ENCODE data around the gene CD6.
"Not testable (repeated sequence)": the region's sequence is repeated elsewhere in the genome, so short reads cannot be mapped to it uniquely, and the experiment has no call there.

The CD6 gene

DNA sequence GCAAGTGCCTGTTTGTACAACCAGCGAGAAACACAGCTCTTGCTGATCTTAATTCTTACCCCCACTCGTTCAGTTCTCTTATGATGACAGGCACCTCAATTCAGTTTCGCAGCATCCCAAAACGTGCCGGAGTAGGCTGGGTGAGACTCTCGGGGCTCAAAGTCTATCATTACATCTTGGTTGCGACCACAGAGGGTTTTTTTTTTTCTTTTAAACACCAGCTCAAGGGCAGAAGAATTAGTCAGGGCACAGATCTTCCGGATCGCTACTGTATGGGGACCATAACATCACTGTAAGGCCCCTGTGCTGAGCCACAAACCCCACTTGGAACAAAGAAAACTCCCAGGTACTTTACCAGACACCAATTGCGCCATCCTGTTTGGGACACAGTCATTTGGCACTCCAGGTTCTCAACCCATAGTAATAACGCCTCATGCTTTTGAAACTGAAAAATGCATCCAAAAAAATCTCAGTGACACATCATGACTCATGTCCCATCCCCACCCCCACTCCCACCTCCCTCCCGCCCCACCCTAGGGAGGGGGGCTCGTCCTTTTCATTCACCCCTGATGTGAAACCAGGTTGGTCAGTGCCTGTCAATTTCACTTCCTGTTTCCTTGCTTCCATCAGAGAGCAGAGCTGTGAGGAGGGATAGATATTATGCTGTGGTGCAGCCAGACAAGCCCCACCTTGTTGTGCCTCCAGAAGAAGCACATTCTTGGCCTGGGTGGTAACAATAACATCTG lies 89.8 kb downstream of the CD6 start:
- peak in 1 of 2 donors; percentile 64 for DNase-seq (ENCODE audit: low read depth in 2 of 2)
- TF ChIP-seq, protein P1, sequence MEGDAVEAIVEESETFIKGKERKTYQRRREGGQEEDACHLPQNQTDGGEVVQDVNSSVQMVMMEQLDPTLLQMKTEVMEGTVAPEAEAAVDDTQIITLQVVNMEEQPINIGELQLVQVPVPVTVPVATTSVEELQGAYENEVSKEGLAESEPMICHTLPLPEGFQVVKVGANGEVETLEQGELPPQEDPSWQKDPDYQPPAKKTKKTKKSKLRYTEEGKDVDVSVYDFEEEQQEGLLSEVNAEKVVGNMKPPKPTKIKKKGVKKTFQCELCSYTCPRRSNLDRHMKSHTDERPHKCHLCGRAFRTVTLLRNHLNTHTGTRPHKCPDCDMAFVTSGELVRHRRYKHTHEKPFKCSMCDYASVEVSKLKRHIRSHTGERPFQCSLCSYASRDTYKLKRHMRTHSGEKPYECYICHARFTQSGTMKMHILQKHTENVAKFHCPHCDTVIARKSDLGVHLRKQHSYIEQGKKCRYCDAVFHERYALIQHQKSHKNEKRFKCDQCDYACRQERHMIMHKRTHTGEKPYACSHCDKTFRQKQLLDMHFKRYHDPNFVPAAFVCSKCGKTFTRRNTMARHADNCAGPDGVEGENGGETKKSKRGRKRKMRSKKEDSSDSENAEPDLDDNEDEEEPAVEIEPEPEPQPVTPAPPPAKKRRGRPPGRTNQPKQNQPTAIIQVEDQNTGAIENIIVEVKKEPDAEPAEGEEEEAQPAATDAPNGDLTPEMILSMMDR (IDR thresholded peaks at IDR 0.05; ENCODE audit: low read depth, low read length): no peak
- H3K4me3 ChIP-seq (replicated peaks in 1 of 2; ENCODE audit: low read depth in 2 of 2, low read length in 2 of 2): no peak overlapping the region

DNA sequence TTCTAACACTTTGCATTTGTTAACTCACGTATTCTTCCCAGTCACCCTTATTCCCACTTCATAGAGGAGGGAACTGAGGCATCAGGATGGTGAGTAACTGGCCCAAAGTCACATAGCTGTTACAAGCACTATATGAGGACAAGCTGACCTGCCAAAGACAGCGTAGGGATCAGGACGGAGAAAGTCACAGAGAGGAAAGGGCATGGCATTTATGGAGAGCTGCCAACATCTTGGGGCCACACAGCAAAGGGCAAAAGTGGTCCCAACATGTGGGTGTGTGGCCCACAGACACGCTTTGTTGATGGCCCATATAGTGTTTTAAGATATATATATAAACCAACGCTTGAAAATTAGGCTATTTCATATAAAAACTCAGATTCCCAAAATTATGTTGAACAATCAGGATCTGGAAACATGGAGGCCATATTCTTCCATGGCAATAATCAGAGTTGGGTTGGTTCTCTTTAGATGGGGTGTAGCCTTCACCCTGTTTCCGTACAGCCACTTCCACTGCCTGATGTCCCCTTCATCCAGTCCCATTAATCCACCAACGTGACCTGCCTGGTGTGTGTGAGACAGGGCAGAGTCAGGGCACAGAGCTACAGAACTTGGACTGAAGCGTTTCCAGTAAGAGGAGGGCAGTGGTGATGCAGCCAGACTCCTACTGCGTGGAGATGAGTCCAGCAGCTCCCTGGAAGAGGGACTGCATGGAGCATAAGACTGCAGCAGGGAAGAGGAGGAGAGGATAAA lies 90.9 kb downstream of the CD6 start:
- DNase-seq (ENCODE audit: low read depth in 2 of 2): no peak
- TF ChIP-seq, protein P1 (IDR thresholded peaks at IDR 0.05; ENCODE audit: low read depth, low read length): no peak
- H3K4me3 ChIP-seq (replicated peaks in 1 of 2; ENCODE audit: low read depth in 2 of 2, low read length in 2 of 2): no peak overlapping the region

DNA sequence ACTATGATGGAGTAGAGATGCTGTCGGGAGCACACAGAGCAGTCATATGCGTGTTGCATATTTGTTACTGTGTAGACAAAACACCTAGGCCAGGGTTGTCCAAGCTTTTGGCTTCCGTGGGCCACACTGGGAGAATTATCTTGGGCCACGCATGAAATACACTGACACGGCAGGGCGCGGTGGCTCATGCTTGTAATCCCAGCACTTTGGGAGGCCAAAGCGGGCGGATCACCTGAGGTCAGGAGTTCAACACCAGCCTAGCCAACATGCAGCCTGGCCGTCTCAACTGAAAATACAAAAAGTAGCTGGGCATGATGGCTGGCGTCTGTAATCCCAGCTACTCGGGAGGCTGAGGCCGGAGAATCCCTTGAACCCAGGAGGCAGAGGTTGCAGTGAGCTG lies 93.8 kb downstream of the CD6 start:
- not testable (repeated sequence) for DNase-seq (ENCODE audit: low read depth in 2 of 2); H3K4me3 ChIP-seq (replicated peaks in 1 of 2; ENCODE audit: low read depth in 2 of 2, low read length in 2 of 2)

DNA sequence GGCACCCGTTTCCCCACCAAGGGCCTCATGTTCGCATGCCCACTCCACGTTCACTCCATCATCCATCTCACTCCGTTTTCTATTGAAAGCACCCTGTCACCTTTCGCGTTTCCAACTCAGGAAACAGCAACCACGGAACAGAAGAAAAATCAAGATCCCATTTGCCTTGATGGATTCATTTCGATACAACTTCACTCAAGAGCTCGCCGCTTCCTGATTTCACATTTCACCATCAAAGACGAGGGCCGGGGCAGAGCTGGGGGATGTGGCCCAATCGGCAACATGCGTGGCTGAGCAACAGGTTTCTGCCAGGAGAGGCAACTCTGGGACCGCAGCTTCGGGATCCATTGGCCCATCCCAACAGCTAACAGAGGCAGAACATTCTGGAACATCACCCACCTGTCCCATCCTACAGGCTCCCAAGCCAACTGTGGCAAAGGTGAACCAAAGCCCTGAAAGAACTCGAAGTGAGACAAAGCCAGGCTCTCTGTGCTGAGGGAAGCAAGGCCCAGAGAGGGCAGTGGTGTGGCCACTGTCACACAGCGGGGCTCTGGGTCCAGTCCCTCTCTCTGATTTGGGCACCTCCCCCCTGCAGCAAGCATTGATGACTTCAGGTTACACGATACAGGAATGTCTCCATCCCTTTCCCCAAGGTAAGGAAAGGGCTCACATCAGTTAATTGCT lies 94.6 kb downstream of the CD6 start:
- TF ChIP-seq, protein P1 (IDR thresholded peaks at IDR 0.05; ENCODE audit: low read depth, low read length): no peak
- DNase-seq (ENCODE audit: low read depth in 2 of 2): no peak
- H3K4me3 ChIP-seq (replicated peaks in 1 of 2; ENCODE audit: low read depth in 2 of 2, low read length in 2 of 2): no peak overlapping the region

DNA sequence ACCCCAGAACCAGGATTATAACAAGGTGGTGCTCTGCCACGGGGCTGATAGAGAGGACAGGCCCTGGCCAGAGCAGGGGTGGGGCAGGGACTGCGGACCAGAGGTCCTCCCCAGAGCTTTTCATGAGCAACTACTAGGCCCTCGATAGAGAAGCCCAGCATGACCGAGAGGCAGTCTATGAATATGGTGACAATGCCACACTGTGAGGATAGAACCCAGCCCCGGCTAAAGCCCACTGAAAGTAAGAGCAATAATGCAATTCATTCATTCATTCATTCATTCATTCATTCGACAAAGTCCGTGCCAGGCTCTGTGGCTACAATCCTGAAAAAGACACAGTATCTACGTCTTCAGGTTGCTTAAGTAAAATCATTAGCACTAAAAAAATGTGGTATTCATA lies 95.2 kb downstream of the CD6 start:
- no peak overlapping the region for H3K4me3 ChIP-seq (replicated peaks in 1 of 2; ENCODE audit: low read depth in 2 of 2, low read length in 2 of 2)
- TF ChIP-seq, protein P1 (IDR thresholded peaks at IDR 0.05; ENCODE audit: low read depth, low read length): no peak
- no peak for DNase-seq (ENCODE audit: low read depth in 2 of 2)

DNA sequence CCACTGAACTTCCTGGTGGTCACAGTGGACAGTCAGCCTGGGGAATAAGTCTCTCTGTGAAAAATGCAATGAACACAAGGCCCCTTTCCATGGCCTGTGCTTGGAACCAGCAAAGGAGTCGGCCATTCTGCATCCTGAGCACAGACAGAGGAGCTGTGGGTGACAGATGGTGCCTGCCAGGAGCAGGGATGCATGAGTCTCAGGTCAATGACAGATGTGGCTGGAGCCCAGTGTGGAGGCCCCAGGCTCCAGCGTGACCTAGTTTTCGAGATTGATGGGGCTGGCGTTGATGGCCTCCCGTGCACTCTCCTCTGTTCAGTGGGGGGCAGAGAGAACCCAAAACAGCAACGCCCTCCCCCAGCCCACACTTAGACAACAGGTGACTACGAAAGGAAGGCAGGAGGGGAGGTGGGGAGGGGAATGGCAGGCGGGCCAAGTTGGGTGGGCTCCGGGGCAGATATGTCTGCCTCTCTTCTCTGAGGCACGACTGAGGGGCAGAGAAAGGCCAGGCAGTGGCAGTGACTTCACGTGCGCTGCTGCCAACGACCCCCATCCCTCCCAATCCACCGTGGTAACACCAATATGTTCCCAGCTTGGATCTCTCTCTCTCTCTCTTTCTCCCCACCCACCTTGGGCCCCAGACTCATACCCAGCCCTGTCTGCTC lies 96.4 kb downstream of the CD6 start:
- TF ChIP-seq, protein P1 (IDR thresholded peaks at IDR 0.05; ENCODE audit: low read depth, low read length): no peak
- H3K4me3 ChIP-seq (replicated peaks in 1 of 2; ENCODE audit: low read depth in 2 of 2, low read length in 2 of 2): no peak overlapping the region
- DNase-seq (ENCODE audit: low read depth in 2 of 2): no peak
